GM10266 (cell line): ENCODE data around the gene FADS2.
"Not testable (repeated sequence)": the region's sequence is repeated elsewhere in the genome, so short reads cannot be mapped to it uniquely, and the experiment has no call there.

ENCODE experiments used
- DNase-seq: peaks from one replicate; pipeline ENCODE4 v3.0.0; 2012; ENCODE audit errors: extremely low spot score
- TF ChIP-seq, protein P1 (sequence below): IDR thresholded peaks from 2 replicates; pipeline ENCODE4 v1.5.1; 2012; ENCODE audit warnings: mild to moderate bottlenecking, low read depth; ENCODE audit not compliant: control insufficient read depth, insufficient read depth; ENCODE audit errors: missing control alignments

Gene FADS2

DNA sequence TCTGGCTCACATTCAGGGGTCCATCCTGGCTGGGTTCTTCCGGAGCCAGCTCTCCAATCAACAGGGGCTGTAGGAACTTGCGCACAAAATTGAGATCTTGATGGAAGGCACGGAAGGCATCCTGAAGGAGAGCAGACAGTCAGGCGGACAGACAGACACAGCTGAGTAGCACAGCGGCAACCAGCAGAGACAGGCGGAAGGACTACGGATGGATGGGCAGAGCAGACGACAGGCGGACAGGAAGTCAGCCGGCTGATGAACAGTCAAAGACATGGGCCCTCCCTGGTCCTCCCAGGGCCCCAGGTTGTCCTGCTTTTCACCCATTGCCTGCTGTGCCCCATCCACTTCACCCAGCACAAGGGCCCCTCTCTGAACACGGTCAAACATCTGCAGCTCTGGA, 51.9 kb downstream of the FADS2 start:
- no peak for DNase-seq
- TF ChIP-seq, protein P1, sequence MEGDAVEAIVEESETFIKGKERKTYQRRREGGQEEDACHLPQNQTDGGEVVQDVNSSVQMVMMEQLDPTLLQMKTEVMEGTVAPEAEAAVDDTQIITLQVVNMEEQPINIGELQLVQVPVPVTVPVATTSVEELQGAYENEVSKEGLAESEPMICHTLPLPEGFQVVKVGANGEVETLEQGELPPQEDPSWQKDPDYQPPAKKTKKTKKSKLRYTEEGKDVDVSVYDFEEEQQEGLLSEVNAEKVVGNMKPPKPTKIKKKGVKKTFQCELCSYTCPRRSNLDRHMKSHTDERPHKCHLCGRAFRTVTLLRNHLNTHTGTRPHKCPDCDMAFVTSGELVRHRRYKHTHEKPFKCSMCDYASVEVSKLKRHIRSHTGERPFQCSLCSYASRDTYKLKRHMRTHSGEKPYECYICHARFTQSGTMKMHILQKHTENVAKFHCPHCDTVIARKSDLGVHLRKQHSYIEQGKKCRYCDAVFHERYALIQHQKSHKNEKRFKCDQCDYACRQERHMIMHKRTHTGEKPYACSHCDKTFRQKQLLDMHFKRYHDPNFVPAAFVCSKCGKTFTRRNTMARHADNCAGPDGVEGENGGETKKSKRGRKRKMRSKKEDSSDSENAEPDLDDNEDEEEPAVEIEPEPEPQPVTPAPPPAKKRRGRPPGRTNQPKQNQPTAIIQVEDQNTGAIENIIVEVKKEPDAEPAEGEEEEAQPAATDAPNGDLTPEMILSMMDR, result no peak

DNA sequence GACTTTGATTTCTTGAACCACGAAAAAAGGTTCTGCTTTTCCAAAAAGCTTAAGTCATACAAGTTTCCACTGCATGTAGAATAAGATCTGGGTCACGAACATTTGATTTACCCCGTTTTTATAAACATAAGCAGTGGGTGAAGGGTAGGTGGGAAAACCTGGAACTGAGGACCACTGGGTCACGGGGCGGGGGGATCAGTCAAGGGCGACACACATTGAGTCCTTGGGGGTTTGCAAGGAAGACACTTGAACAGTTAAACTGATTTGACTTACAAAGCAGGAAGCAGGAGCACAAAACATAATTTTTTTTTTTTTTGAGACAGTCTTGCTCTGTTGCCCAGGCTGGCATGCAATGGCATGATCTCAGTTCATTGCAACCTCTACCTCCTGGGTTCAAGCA, 52.4 kb downstream of the FADS2 start:
- DNase-seq, result no peak
- TF ChIP-seq, protein P1, result no peak

DNA sequence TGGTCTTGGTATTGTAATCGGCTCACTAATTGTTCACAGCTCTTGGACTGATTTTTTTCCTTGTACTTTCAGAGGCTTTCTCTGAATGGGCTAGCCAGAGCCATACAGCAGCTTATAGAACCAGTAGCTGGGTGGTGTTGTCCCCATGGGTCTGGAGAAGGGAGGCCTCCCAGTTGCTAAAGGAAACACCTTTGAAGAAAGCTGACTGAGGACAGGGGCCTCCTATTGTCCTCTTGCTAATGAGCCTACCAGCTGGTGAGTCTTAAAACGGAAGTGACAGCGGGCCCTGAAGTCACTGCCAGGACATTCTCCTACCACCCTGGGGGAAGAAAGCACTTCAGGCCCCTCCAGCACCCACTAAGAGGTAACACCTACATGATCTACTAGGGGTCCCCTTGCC, 53.3 kb downstream of the FADS2 start:
- TF ChIP-seq, protein P1, result no peak
- DNase-seq, result no peak

DNA sequence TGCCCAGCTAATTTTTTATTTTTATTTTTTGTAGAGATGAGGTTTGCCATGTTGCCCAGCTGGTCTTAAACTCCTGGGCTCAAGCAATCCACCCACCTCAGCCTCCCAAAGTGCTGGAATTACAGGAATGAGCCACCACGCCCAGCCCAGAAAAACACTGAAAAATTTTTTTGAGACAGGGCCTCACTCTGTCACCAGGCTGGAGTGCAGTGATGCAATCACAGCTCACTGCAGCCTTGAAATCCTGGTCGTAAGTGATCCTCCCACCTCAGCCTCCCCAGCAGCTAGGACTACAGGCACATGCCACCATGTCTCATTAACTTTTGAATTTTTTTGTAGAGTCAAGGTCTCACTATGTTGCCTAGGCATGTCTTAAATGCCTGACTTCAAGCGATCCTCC, 54.2 kb downstream of the FADS2 start:
- not testable (repeated sequence) for DNase-seq

DNA sequence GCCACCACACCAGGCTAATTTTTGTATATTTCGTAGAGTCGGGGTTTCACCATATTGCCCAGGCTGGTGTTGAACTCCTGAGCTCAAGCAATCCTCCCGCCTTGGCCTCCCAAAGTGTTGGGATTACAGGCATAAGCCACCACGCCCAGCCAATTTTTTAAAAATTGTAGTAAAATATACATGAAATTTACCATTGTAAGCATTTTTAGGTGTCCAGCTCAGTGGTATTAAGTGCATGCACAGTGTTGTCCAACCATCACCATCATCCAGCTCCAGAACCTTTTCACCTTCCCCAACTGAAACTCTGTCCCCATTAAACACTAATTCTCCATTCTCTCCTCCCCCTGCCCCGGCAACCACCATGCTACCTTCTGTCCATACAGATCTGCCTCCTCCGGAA, 54.8 kb downstream of the FADS2 start:
- DNase-seq, result no peak
- TF ChIP-seq, protein P1, result no peak

DNA sequence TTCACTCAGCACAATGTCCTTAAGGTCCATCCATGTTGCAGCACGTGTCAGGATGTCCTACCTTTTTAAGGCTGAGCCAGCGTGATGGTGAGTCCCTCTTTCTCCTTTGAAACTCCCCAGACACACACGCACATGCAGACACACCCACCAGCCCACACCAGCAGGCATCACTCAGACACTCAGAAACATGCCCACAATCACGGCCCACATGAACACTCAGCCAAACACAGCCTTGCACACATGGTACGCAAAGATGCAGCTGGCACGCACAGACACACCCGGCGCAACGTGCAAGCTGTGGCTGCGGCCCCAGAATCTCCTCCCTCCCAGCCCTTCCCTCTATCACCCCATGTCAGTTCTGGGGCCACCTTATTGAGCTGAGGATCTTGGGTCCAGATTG, 55.2 kb downstream of the FADS2 start:
- no peak for DNase-seq
- TF ChIP-seq, protein P1, result no peak

DNA sequence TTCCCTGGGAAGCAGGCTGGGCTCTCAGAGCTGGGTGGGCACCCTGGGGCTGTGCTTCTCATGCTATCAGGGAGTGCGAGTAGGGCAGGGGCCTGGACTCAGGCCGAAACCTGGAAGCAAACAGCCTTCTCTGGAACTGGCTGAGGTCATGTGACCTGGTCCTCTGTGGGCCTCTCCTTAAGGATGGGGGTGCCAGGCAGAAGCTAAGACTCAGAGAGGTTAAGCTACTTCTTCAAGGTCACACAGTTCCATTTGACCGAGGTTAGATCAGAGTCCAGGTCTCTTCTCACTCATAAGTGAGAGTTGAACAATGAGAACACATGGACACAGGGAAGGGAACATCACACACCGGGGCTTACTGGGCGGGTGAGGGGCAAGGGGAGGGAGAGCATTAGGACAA, 55.8 kb downstream of the FADS2 start:
- TF ChIP-seq, protein P1, result no peak
- DNase-seq, result no peak

DNA sequence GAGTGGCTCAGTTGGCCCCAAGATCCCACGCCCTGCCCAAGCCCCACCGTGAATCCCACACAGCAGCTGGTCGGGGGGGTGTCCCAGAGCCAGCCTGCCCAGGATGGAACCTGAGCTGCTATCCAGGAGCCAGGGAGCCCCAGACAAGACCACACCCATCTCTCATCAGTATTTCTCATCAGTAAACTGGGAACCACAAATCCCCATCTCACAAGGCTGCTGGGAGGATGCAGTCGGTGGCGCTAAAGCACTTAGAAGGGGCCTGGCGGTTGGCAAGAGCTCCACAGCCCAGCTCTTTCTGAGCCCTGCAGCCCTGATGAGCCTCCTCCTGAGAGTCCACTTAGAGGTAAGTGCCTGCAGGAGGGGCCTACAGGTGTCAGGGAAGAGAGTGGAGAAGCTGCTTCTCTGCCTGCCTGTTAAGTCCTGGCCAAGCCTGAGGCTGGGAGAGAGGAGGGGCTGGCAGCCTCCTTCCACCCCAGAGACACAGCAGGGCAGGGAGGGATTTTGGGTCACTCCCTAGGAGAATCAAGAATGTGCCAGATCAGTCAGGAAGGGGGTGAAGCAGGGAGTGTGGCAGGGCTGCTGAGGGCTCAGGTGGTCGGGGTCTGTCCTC, 57.2 kb downstream of the FADS2 start:
- TF ChIP-seq, protein P1, result no peak
- no peak for DNase-seq
